MCF 10A (cell line): ENCODE measurements around the gene OR10P1. TPM values are rescaled to one million over a fixed set of nuclear protein-coding genes. Genes with fewer than 3 reads are reported as not detected.
"Not testable (repeated sequence)": the region's sequence is repeated elsewhere in the genome, so short reads cannot be mapped to it uniquely, and the experiment has no call there.

ENCODE experiments used
- BruUV-seq: library from RNA; stranded (reverse); fragments of 400-500 nt; replicated peaks from 2 replicates; lab custom pipeline; 2021; lab: Mats Ljungman, UMichigan
- CTCF ChIA-PET: fragments of 300-600 bp; sonication (Branson Sonifier 250); formaldehyde crosslinking; extraction: SDS; loops from one replicate; lab custom pipeline; 2021; ENCODE audit warnings: antibody characterized with exemption, inconsistent platforms; lab: Yijun Ruan, JAX
- POLR2A ChIA-PET: fragments of 300-600, 350-650 bp; sonication (Branson Sonifier 250); formaldehyde crosslinking; extraction: SDS; loops from one replicate; lab custom pipeline; 2020; ENCODE audit warnings: antibody characterized with exemption, inconsistent platforms; lab: Yijun Ruan, JAX
- DNase-seq: peaks from one replicate; pipeline ENCODE4 v3.0.0-alpha.2; 2018; ENCODE audit not compliant: unreplicated experiment
- H3K27ac Mint-ChIP-seq: one replicate; pipeline ENCODE4 v1.8.0; 2022; ENCODE audit warnings: mild to moderate bottlenecking, low read depth, mixed read lengths; ENCODE audit not compliant: unreplicated experiment
- H3K27me3 Mint-ChIP-seq: one replicate; pipeline ENCODE4 v1.8.0; 2022; ENCODE audit warnings: mixed read lengths; ENCODE audit not compliant: insufficient read depth, unreplicated experiment
- H3K36me3 Mint-ChIP-seq: one replicate; pipeline ENCODE4 v1.8.0; 2022; ENCODE audit warnings: mild to moderate bottlenecking, moderate library complexity, mixed read lengths; ENCODE audit not compliant: insufficient read depth, unreplicated experiment
- H3K4me1 Mint-ChIP-seq: one replicate; pipeline ENCODE4 v1.8.0; 2022; ENCODE audit warnings: mixed read lengths; ENCODE audit not compliant: insufficient read depth, unreplicated experiment
- H3K4me3 Mint-ChIP-seq: one replicate; pipeline ENCODE4 v1.8.0; 2022; ENCODE audit warnings: mild to moderate bottlenecking, moderate library complexity, mixed read lengths; ENCODE audit not compliant: unreplicated experiment
- H3K9me3 Mint-ChIP-seq: one replicate; pipeline ENCODE4 v1.8.0; 2022; ENCODE audit warnings: mixed read lengths; ENCODE audit not compliant: unreplicated experiment
- intact Hi-C: fragments of 100-400 bp; cut with micrococcal nuclease; formaldehyde crosslinking; loops from 2 replicates; pipeline ENCODE4 v1.14.1; 2022
- total RNA-seq: library from RNA; stranded (reverse); gene quantifications from 2 replicates; pipeline ENCODE4 v1.2.3, GENCODE V29; 2022
- TF ChIP-seq, protein P1 (sequence below): fragments of 200-600 bp; IDR thresholded peaks from one replicate; pipeline ENCODE4 v1.8.0; 2022; ENCODE audit warnings: antibody characterized with exemption, mild to moderate bottlenecking; ENCODE audit not compliant: unreplicated experiment

The OR10P1 gene
- total RNA-seq, 1 experiment from 2014 or later, result not detected

DNA sequence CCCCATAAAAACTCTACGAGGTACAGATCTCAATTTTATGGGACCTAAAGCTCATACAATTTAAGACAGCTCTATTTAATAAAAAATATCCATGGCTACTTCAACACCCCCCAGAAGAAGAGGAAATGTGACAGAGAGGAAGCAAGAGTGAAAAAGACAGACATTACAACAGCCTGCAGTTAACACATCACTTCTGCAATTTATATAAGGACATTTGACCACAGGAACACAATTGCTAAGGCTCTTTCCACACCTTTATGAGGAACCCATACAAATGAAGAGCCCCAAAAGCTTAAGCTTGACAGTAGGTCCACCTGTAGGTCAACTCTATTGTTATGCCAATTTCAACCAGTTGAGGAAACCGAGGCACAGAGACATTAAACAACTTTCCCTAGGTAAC, 5.6 kb downstream of the OR10P1 start:
- BruUV-seq, result no TSS peak
- ChIA-PET CTCF (no interaction called here), POLR2A (no interaction called here)
- Mint-ChIP-seq H3K9me3 (no peaks in the 10 kb centered on the region), H3K4me1 (no peaks in the 10 kb centered on the region), H3K36me3 (no peaks in the 10 kb centered on the region), H3K27ac (no peak overlapping the region), H3K27me3 (peaks cover 32% of the 10 kb centered on the region), H3K4me3 (no peak overlapping the region)
- TF ChIP-seq, protein P1, sequence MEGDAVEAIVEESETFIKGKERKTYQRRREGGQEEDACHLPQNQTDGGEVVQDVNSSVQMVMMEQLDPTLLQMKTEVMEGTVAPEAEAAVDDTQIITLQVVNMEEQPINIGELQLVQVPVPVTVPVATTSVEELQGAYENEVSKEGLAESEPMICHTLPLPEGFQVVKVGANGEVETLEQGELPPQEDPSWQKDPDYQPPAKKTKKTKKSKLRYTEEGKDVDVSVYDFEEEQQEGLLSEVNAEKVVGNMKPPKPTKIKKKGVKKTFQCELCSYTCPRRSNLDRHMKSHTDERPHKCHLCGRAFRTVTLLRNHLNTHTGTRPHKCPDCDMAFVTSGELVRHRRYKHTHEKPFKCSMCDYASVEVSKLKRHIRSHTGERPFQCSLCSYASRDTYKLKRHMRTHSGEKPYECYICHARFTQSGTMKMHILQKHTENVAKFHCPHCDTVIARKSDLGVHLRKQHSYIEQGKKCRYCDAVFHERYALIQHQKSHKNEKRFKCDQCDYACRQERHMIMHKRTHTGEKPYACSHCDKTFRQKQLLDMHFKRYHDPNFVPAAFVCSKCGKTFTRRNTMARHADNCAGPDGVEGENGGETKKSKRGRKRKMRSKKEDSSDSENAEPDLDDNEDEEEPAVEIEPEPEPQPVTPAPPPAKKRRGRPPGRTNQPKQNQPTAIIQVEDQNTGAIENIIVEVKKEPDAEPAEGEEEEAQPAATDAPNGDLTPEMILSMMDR, result no peak
- intact Hi-C loops, result no loop called here
- DNase-seq, result no peak

DNA sequence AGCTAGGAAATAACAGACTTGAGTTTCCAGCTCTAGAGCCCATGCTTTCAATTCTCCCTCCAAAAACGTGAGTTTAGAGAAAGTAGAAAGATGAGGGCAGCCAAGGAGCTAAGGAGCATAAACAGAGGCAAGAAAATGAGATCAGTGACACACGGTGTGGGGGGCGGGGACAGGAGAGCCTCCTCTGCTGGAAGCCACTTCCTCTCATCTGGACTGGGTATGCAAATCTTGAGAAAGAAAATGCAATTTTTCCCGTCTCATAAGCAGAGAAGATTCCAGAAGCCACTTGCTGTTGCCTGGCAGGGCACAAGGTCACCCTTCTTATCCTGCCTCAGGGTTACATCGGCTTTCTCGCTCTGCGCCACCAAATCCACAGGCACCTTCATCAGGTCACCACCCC, 6.0 kb downstream of the OR10P1 start:
- H3K9me3 Mint-ChIP-seq, result no peaks in the 10 kb centered on the region
- peaks cover 28% of the 10 kb centered on the region for H3K27me3 Mint-ChIP-seq
- no peaks in the 10 kb centered on the region for H3K36me3 Mint-ChIP-seq
- no peak overlapping the region for H3K4me3 Mint-ChIP-seq
- no peak for DNase-seq
- BruUV-seq, result no TSS peak
- intact Hi-C loops, result no loop called here
- ChIA-PET POLR2A (no interaction called here), CTCF (no interaction called here)
- TF ChIP-seq, protein P1, result no peak
- no peak overlapping the region for H3K27ac Mint-ChIP-seq
- H3K4me1 Mint-ChIP-seq, result no peaks in the 10 kb centered on the region

GRCh38 chr12:55644591-55644990, 7.9 kb downstream of the OR10P1 start:
- BruUV-seq, result no TSS peak
- intact Hi-C loops, result no loop called here
- ChIA-PET POLR2A (no interaction called here), CTCF (interaction anchor here (0.6 to 0.7 kb wide), 2 partner anchors 9 to 11 kb away, joined by 3 read pairs; no protein-coding TSS in a partner anchor)
- Mint-ChIP-seq H3K27ac (no peak overlapping the region), H3K27me3 (peaks cover 9% of the 10 kb centered on the region), H3K36me3 (no peaks in the 10 kb centered on the region), H3K4me1 (no peaks in the 10 kb centered on the region), H3K4me3 (no peak overlapping the region), H3K9me3 (no peaks in the 10 kb centered on the region)
- DNase-seq, result no peak
- TF ChIP-seq, protein P1, result no peak

- CTCF ChIA-PET, result interaction anchor here (0.7 to 0.8 kb wide), 2 partner anchors 10 to 458 kb away, joined by 4 to 5 read pairs; partner anchors contain the start of gene OR10P1
- POLR2A ChIA-PET, result interaction anchor here (0.6 to 0.9 kb wide), 2 partner anchors 8 to 25 kb away, joined by 3 to 5 read pairs; no protein-coding TSS in a partner anchor
- Mint-ChIP-seq H3K36me3 (no peaks in the 10 kb centered on the region), H3K4me1 (no peaks in the 10 kb centered on the region), H3K27ac (no peak overlapping the region), H3K9me3 (no peaks in the 10 kb centered on the region), H3K4me3 (no peak overlapping the region), H3K27me3 (no peaks in the 10 kb centered on the region)
- BruUV-seq, result no TSS peak
- TF ChIP-seq, protein P1, result no peak
- no peak for DNase-seq
- intact Hi-C loops, result no loop called here
Measured at GRCh38 chr12:55647027-55647426, 10.3 kb downstream of the OR10P1 start.

DNA sequence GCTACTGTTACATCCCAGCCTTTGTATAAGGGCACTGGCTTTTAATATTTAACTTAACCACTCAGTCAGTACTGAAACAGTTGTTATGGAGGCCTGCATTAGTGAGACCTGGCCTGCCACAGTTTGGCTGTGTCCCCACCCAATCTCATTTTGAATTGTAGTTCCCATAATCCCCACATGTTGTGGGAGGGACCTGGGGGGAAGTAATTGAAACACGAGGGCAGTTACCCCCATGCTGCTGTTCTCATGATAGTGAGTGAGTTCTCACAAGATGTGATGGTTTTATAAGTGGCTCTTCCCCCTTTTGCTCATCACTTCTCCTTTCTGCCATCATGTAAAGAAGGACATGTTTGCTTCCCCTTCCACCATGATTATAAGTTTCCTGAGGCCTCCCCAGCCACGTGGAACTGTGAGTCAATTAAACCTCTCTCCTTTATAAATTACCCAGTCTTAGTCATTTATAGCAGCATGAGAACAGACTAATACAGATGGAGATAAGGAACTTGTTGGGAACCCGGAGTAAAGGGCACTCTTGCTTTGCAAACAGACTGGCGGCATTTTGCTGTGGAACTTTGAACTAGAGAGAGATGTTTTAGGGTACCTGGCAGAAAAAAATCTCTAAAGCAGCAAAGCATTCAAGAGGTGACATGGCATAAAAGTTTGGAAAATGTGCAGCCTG, 14.1 kb downstream of the OR10P1 start:
- H3K4me1 Mint-ChIP-seq, H3K27me3 Mint-ChIP-seq, DNase-seq, intact Hi-C loops, POLR2A ChIA-PET, H3K36me3 Mint-ChIP-seq, BruUV-seq, H3K9me3 Mint-ChIP-seq, H3K27ac Mint-ChIP-seq, H3K4me3 Mint-ChIP-seq: not testable (repeated sequence)
- CTCF ChIA-PET, result interaction anchor here (0.7 to 0.9 kb wide), 2 partner anchors 21 to 1054 kb away, joined by 3 to 4 read pairs; no protein-coding TSS in a partner anchor
